NB4 (cell line): ENCODE results near the gene GON4L.
A peak's percentile ranks its signal among the peaks of the same experiment; 100 is the strongest.

Source experiments
- DNase-seq: peaks from one replicate; pipeline ENCODE4 v3.0.0; 2010; ENCODE audit warnings: low read depth
- H3K4me3 ChIP-seq: one replicate; pipeline ENCODE4 v1.5.1; 2011; ENCODE audit warnings: mild to moderate bottlenecking, low read depth, low read length, moderate library complexity
- MYC ChIP-seq: IDR thresholded peaks from 2 replicates; pipeline ENCODE4 v1.6.1; 2011; ENCODE audit warnings: low read depth, low read length
- POLR2A ChIP-seq: IDR thresholded peaks from 2 replicates; pipeline ENCODE4 v1.6.1; 2011; ENCODE audit warnings: mild to moderate bottlenecking; ENCODE audit not compliant: insufficient read length; ENCODE audit errors: extremely low read depth
- TF ChIP-seq, protein P1 (sequence below): IDR thresholded peaks from 2 replicates; pipeline ENCODE4 v1.6.1; 2011; ENCODE audit warnings: low read depth, low read length
- TF ChIP-seq, protein P2 (sequence below): IDR thresholded peaks from one replicate; pipeline ENCODE4 v1.5.1; 2012; ENCODE audit warnings: low read depth, low read length

The GON4L gene

GRCh38 chr1:155744711-155745283, 112.2 kb downstream of the GON4L start:
- peak overlapping the region; percentile 83 for H3K4me3 ChIP-seq
- peak; percentile 10 for DNase-seq
- TF ChIP-seq, protein P1, sequence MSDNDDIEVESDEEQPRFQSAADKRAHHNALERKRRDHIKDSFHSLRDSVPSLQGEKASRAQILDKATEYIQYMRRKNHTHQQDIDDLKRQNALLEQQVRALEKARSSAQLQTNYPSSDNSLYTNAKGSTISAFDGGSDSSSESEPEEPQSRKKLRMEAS, result no peak
- no peak for TF ChIP-seq POLR2A
- TF ChIP-seq MYC, result no peak
- TF ChIP-seq, protein P2, sequence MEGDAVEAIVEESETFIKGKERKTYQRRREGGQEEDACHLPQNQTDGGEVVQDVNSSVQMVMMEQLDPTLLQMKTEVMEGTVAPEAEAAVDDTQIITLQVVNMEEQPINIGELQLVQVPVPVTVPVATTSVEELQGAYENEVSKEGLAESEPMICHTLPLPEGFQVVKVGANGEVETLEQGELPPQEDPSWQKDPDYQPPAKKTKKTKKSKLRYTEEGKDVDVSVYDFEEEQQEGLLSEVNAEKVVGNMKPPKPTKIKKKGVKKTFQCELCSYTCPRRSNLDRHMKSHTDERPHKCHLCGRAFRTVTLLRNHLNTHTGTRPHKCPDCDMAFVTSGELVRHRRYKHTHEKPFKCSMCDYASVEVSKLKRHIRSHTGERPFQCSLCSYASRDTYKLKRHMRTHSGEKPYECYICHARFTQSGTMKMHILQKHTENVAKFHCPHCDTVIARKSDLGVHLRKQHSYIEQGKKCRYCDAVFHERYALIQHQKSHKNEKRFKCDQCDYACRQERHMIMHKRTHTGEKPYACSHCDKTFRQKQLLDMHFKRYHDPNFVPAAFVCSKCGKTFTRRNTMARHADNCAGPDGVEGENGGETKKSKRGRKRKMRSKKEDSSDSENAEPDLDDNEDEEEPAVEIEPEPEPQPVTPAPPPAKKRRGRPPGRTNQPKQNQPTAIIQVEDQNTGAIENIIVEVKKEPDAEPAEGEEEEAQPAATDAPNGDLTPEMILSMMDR, result no peak

DNA sequence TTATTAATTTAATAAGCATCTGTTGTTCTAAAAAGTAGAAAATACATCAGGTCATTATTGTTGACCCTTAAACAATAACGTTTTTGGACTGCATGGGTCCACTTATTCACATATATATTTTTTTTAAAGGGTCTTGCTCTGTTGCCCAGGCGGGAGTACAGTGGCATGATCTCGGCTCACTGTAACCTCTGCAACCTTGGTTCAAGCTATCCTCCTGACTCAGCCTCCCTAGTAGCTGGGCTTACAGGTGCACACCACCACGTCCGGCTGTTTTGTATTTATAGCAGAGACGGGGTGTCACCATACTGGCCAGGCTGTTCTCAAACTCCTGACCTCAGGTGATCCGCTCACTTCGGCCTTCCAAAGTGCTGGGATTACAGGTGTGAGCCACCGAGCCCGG, 115.1 kb downstream of the GON4L start:
- TF ChIP-seq, protein P1, result no peak
- TF ChIP-seq, protein P2, result no peak
- TF ChIP-seq MYC (no peak), POLR2A (no peak)
- no peak overlapping the region for H3K4me3 ChIP-seq
- DNase-seq, result no peak

- no peak overlapping the region for H3K4me3 ChIP-seq
- no peak for DNase-seq
- TF ChIP-seq MYC (no peak), POLR2A (no peak)
- TF ChIP-seq, protein P1, result no peak
- TF ChIP-seq, protein P2, result no peak
Observed at GRCh38 chr1:155740995-155741394, 116.0 kb downstream of the GON4L start.

GRCh38 chr1:155729031-155729898, 127.7 kb downstream of the GON4L start:
- no peak overlapping the region for H3K4me3 ChIP-seq
- TF ChIP-seq, protein P2, result peak; percentile 75
- TF ChIP-seq POLR2A (no peak), MYC (no peak)
- TF ChIP-seq, protein P1, result no peak
- peak; percentile 42 for DNase-seq

GRCh38 chr1:155725142-155725541, 131.9 kb downstream of the GON4L start:
- no peak overlapping the region for H3K4me3 ChIP-seq
- TF ChIP-seq, protein P2, result no peak
- TF ChIP-seq, protein P1, result no peak
- TF ChIP-seq POLR2A (no peak), MYC (no peak)
- DNase-seq, result no peak
